ENCODE results near the gene VPREB3. TPM values are rescaled to one million over a fixed set of nuclear protein-coding genes. Genes with fewer than 3 reads are reported as not detected.

The VPREB3 gene
- total and polyA plus RNA-seq, 2 experiments from 2014 or later: not detected

- Histone ChIP-seq H3K9me2 (replicated peaks; ENCODE audit: insufficient read depth) (no peaks in the 10 kb centered on the region), H3K27ac (no peak overlapping the region), H3K4me1 (ENCODE audit: insufficient read depth) (peaks cover 7% of the 10 kb centered on the region), H2AFZ (no peak overlapping the region), H3K27me3 (no peaks in the 10 kb centered on the region), H3K4me2 (no peak overlapping the region), H4K20me1 (ENCODE audit: insufficient read depth, poor library complexity, severe bottlenecking) (no peaks in the 10 kb centered on the region), H3K79me2 (peaks cover 15% of the 10 kb centered on the region), H3K4me3 (no peak overlapping the region), H3K36me3 (replicated peaks; ENCODE audit: insufficient read depth, low read depth) (no peaks in the 10 kb centered on the region), H3K9me3 (ENCODE audit: low read depth) (no peaks in the 10 kb centered on the region)
- TF ChIP-seq, protein P1, sequence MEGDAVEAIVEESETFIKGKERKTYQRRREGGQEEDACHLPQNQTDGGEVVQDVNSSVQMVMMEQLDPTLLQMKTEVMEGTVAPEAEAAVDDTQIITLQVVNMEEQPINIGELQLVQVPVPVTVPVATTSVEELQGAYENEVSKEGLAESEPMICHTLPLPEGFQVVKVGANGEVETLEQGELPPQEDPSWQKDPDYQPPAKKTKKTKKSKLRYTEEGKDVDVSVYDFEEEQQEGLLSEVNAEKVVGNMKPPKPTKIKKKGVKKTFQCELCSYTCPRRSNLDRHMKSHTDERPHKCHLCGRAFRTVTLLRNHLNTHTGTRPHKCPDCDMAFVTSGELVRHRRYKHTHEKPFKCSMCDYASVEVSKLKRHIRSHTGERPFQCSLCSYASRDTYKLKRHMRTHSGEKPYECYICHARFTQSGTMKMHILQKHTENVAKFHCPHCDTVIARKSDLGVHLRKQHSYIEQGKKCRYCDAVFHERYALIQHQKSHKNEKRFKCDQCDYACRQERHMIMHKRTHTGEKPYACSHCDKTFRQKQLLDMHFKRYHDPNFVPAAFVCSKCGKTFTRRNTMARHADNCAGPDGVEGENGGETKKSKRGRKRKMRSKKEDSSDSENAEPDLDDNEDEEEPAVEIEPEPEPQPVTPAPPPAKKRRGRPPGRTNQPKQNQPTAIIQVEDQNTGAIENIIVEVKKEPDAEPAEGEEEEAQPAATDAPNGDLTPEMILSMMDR (IDR thresholded peaks at IDR 0.05; ENCODE audit: poor library complexity): no peak
- TF ChIP-seq EZH2 (IDR thresholded peaks at IDR 0.05; ENCODE audit: borderline replicate concordance) (no peak), EZH2phosphoT487 (IDR thresholded peaks at IDR 0.05; ENCODE audit: low read depth, severe bottlenecking, unreplicated experiment) (no peak)
- DNase-seq (ENCODE audit: low spot score): no peak
- WGBS (ENCODE audit: low lambda C conversion rate, missing lambda C conversion rate): 96% methylated on average over 12 of the region's 12 CpGs
Measured at GRCh38 chr22:23712256-23712655, 42.0 kb downstream of the VPREB3 start.

DNA sequence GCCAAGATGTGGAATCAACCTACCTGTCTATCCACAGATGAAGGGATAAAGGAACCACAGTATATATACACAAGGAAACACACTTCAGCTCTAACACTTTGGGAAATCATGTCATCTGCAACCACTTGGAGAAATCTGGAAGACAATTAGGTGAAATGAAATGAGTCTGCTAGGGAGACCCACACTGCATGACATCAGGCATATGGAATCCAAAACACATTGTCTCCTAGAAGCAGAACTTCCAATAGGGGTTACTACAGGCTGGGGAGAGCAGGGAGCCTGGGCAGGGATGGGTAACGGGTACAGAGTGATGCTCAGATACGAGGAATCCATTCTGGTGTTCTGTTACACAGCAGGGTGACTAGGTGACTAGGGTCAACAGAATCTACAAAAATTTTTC is 45.1 kb downstream of the VPREB3 start:
- H3K9me2 ChIP-seq (replicated peaks; ENCODE audit: insufficient read depth): no peaks in the 10 kb centered on the region
- DNase-seq (ENCODE audit: low spot score): no peak
- H3K9me3 ChIP-seq (ENCODE audit: low read depth): no peaks in the 10 kb centered on the region
- no peaks in the 10 kb centered on the region for H3K36me3 ChIP-seq (replicated peaks; ENCODE audit: insufficient read depth, low read depth)
- H2AFZ ChIP-seq: no peak overlapping the region
- TF ChIP-seq, protein P1 (IDR thresholded peaks at IDR 0.05; ENCODE audit: poor library complexity): no peak
- TF ChIP-seq EZH2phosphoT487 (IDR thresholded peaks at IDR 0.05; ENCODE audit: low read depth, severe bottlenecking, unreplicated experiment): no peak
- no peak overlapping the region for H3K4me3 ChIP-seq
- no peak overlapping the region for H3K4me2 ChIP-seq
- no peaks in the 10 kb centered on the region for H3K4me1 ChIP-seq (ENCODE audit: insufficient read depth)
- no peaks in the 10 kb centered on the region for H3K27me3 ChIP-seq
- 93% methylated on average over 2 of the region's 2 CpGs for WGBS (ENCODE audit: low lambda C conversion rate, missing lambda C conversion rate)
- H3K27ac ChIP-seq: no peak overlapping the region
- no peaks in the 10 kb centered on the region for H4K20me1 ChIP-seq (ENCODE audit: insufficient read depth, poor library complexity, severe bottlenecking)
- H3K79me2 ChIP-seq: no peaks in the 10 kb centered on the region

GRCh38 chr22:23708270-23708669 is 46.0 kb downstream of the VPREB3 start:
- no peaks in the 10 kb centered on the region for H3K4me1 ChIP-seq (ENCODE audit: insufficient read depth)
- no peaks in the 10 kb centered on the region for H4K20me1 ChIP-seq (ENCODE audit: insufficient read depth, poor library complexity, severe bottlenecking)
- no peaks in the 10 kb centered on the region for H3K27me3 ChIP-seq
- H3K9me3 ChIP-seq (ENCODE audit: low read depth): no peaks in the 10 kb centered on the region
- DNase-seq (ENCODE audit: low spot score): no peak
- 97% methylated on average over 1 of the region's 1 CpG for WGBS (ENCODE audit: low lambda C conversion rate, missing lambda C conversion rate)
- H3K36me3 ChIP-seq (replicated peaks; ENCODE audit: insufficient read depth, low read depth): no peaks in the 10 kb centered on the region
- H3K9me2 ChIP-seq (replicated peaks; ENCODE audit: insufficient read depth): no peaks in the 10 kb centered on the region
- no peak for TF ChIP-seq EZH2 (IDR thresholded peaks at IDR 0.05; ENCODE audit: borderline replicate concordance)
- no peak for TF ChIP-seq EZH2phosphoT487 (IDR thresholded peaks at IDR 0.05; ENCODE audit: low read depth, severe bottlenecking, unreplicated experiment)
- TF ChIP-seq, protein P1 (IDR thresholded peaks at IDR 0.05; ENCODE audit: poor library complexity): no peak
- H2AFZ ChIP-seq: no peak overlapping the region
- no peak overlapping the region for H3K27ac ChIP-seq
- no peak overlapping the region for H3K4me2 ChIP-seq
- H3K4me3 ChIP-seq: no peak overlapping the region
- H3K79me2 ChIP-seq: peaks cover 5% of the 10 kb centered on the region

DNA sequence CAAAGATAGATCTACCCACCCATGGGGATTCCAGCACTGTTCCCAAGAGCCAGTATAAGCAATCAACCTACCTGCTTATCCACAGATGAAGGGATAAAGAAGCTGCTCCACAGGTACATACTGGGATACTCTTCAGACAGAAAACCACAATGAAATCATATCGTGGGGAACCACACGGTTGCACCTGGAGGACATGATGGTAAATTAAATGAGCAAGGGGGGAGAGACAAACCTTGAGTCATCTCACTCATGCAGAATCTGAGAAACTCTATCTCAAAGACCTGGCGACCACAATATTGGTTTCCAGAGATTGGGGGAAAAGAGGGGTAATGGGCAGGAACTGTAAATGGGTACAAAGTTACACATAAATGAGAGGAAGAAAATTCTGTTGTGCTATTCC is 48.9 kb downstream of the VPREB3 start:
- H3K36me3 ChIP-seq (replicated peaks; ENCODE audit: insufficient read depth, low read depth): no peaks in the 10 kb centered on the region
- no peak for DNase-seq (ENCODE audit: low spot score)
- TF ChIP-seq, protein P1 (IDR thresholded peaks at IDR 0.05; ENCODE audit: poor library complexity): no peak
- TF ChIP-seq EZH2phosphoT487 (IDR thresholded peaks at IDR 0.05; ENCODE audit: low read depth, severe bottlenecking, unreplicated experiment) (no peak), EZH2 (IDR thresholded peaks at IDR 0.05; ENCODE audit: borderline replicate concordance) (no peak)
- H3K9me2 ChIP-seq (replicated peaks; ENCODE audit: insufficient read depth): no peaks in the 10 kb centered on the region
- no peak overlapping the region for H3K27ac ChIP-seq
- no peaks in the 10 kb centered on the region for H3K27me3 ChIP-seq
- H3K79me2 ChIP-seq: peaks cover 28% of the 10 kb centered on the region
- no peak overlapping the region for H3K4me2 ChIP-seq
- H4K20me1 ChIP-seq (ENCODE audit: insufficient read depth, poor library complexity, severe bottlenecking): no peaks in the 10 kb centered on the region
- H3K4me1 ChIP-seq (ENCODE audit: insufficient read depth): peaks cover 7% of the 10 kb centered on the region
- H3K9me3 ChIP-seq (ENCODE audit: low read depth): no peaks in the 10 kb centered on the region
- WGBS (ENCODE audit: low lambda C conversion rate, missing lambda C conversion rate): 96% methylated on average over 3 of the region's 3 CpGs
- H3K4me3 ChIP-seq: no peak overlapping the region
- no peak overlapping the region for H2AFZ ChIP-seq

All from hepatocyte (in vitro differentiated cells).